ENCODE results near the gene ZNF644.

GRCh38 chr1:90902672-90903071 lies 119.2 kb downstream of the ZNF644 start:
- TF ChIP-seq CTCF (IDR thresholded peaks at IDR 0.05) = no peak
- no peak for TF ChIP-seq POLR2A (IDR thresholded peaks at IDR 0.05)
